OCI-M1 (cell line): ENCODE results near the gene PRM1.

Source experiments
- DNase-seq: peaks from one replicate; lab custom pipeline; 2025; lab: John Stamatoyannopoulos, UW

Gene PRM1, protein sequence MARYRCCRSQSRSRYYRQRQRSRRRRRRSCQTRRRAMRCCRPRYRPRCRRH

DNA sequence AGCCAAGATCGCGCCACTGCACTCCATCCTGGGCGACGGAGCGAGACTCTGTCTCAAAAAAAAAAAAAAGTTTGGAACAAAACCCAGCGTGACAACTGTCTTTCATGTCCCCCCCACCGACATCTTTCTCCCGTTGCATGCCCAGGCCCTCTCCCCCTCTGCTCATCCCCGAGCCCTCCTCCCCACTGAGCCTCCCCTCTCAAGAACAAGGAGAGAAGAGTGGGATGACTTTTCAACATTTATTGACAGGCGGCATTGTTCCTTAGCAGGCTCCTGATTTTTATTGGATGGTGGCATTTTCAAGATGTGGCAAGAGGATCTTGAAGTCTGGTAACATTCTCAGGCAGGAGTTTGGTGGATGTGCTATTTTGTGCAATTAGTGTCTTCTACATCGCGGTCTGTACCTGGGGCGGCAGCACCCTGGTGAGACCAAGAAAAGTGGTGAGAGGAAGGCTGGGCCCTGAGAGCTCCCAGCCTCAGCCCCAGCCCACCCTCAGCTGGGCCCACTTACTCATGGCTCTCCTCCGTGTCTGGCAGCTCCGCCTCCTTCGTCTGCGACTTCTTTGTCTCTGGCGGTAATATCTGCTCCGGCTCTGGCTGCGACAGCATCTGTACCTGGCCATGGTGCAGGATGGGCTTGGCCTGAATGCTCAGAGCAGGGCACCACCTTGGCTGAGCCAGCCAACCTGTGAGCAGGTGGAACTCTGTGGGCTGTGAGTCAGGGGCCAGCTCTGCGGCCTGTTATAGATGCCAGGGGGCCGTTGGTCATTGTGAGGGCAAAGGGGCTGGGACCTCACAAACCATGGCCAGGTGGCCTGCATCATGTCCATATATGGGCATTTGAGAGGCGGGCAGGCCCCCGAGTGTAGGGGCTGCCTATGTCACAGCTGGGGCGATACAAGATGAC lies at the start of gene PRM1:
Gene PRM1, minus strand, starts transcription at position 715 of the 907 bp plus-strand sequence. Its CDS starts 92 bp downstream, at position 623.
- no peak for DNase-seq

DNA sequence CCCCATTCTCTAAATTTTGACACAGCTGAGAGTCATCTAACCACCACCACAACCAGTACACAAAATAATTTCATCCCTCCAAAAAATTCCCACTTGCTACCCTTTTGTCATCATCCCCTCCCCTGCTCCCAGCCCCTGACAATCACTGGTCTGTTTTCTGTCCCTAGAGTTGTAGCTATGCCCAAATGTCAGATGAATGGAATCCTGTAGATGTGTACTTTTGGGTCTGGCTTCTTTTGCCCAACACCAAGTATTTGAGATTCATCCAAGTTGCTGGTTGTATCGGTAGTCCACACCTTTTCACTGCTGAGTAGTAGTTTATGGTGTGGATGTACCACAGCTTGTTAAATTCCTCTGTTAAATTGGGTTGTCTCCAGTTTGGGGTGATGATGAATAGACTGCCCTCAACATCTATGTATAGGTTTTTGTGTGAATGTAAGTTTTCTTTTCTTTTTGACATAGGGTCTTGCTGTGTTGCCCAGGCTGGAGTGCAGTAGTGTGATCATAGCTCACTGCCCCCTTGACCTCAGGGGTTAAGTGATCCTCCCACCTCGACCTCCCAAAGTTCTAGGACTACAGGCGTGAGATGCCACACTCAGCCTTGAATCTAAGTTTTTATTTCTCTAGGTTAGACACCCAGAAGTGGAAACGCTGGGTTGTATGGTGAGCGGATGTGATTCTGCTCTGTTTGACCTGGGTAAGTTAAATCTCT lies 49.6 kb upstream of the PRM1 start:
- no peak for DNase-seq

DNA sequence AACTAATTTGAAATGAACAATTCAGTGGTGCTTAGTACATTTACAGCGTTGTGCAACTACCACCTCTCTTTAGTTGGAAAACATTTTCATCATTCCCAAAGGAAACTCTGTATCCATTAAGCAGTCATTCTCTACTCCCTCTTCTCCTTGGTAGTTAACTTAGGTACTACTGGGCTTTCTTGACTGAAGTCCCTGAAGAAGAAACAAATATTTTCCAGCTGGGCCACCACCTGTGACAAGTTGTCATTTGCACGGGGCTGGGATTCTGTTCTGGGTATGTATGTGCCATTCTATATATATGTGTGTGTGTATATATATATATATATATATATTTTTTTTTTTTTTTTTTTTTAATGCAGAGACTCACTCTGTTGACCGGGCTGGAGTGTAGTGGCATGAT lies 48.8 kb upstream of the PRM1 start:
- no peak for DNase-seq

DNA sequence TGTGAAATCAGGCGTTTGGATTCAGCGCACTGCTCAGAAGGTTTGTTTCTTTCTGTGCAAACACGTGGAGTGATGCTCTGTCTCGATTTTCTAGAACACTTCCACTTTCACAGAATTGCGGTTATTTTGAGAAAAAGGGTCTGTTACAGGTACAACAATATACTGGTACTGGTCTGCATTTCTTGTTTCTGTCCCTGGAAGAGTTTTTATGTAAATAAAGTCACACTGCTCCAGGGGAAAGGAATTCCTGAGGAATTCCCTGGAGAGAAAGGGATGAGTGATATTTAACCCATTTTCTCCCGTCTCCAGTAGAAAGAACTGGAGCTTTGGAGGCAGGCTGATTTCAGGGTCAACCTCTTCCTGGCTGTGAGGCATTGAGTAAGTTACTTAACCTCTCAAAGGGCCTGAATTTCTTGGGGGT lies 48.0 kb upstream of the PRM1 start:
- no peak for DNase-seq

DNA sequence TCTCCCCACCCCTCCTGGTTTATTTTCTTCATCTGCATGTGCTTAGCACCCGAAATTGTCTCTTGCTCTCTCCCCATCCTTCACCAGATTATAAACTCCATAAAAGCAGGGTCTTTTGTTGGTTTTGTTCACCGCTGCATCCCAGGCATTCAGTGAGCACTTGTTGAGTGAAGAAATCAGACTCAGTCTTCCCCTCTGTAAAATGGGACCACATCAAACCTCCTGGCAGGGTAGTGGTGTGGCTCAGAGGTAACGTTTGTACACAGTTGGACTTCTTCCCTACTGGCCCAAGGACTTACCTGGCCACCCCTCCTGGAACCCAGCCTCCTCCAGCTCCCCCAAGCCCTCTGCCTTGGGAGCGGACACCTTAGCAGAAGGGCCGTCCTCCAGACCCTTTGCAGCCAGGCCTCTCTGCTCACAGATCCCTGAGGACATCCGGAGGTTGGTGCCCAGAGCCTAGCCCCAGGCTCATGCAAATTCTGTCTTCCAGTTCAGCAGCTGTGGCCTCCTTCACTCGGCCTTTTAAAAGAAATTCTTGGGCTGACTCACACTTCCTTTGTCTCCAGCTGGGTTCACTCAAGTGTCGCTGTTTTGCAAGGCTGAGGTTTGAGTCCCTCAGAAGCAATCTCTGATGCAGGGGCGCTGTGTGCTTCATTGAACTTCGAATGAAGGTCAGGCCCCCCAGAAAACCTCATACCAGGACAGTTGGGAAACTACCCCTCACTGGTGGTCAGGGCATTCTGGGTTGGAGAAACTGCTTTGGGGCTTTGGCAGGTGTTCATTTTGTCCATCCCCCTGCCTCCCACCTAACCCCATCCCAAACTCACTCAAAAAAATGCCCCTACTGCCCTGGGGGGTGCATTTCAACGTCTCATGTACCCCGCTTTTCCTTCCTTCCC lies 47.3 kb upstream of the PRM1 start:
- DNase-seq, result peak; percentile 22

DNA sequence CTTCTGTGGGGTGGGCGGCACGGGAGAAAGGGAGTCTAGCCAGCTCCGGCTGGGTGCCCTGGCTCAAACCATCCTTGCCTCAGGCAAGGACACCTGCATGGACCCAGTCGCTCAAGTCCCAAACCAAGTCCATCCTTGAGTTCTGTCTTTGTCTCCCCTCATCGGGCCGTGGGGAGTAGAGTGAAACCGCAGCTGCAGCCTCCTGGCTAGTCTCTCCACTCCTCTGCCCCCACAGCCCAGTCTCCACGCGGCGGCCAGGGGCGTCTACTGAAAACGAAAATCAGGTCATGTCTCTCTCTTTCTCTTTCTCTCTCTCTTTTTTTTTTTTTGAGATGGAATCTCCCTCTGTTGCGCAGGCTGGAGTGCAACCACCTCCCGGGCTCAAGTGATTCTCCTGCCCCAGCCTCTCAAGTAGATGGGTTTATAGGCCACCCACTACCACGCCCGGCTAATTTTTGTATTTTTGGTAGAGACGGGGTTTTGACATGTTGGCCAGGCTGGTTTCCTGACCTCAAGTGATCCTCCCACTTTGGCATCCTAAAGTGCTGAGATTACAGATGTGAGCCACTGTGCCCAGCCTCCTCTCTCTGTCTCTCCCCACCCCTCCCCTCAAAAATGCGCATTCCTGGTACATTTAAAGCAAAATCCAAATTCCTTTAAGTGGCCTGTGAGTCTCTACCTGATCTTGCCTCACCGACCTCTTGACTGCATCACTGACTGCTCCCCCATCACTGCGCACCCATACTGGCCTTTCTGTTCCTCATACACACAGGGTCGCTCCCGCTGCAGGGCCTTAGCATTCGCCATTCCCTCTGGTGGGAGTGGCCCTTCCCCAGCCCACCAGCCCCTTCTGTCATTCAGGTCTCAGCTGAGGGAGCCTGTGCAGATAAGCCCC lies 46.4 kb upstream of the PRM1 start:
- no peak for DNase-seq

DNA sequence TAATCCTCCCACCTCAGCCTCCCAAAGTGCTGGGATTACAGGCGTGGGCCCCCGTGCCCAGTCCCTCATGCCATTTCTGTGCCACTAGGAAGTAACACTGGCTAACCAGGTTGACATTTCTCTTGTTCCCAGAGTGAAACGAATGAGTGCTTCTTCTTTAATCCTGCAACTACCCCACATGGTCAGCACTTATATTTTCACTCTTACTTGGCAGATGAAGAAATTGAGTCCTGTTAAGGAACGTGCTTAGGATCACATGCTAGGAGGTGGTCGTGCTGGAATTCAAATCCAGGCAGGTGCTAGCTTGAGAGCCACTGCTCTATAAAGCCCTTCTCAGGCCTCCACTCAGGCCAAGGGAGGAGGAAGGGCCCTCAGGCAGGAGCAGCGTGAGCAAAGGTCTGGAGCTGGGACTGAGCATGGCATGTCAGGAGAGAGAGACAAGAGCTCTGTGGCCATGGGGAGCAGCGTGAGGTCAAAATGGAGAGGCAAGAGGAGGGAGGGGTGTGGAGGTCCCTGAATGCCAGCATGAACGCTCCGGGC lies 45.7 kb upstream of the PRM1 start:
- DNase-seq, result no peak

DNA sequence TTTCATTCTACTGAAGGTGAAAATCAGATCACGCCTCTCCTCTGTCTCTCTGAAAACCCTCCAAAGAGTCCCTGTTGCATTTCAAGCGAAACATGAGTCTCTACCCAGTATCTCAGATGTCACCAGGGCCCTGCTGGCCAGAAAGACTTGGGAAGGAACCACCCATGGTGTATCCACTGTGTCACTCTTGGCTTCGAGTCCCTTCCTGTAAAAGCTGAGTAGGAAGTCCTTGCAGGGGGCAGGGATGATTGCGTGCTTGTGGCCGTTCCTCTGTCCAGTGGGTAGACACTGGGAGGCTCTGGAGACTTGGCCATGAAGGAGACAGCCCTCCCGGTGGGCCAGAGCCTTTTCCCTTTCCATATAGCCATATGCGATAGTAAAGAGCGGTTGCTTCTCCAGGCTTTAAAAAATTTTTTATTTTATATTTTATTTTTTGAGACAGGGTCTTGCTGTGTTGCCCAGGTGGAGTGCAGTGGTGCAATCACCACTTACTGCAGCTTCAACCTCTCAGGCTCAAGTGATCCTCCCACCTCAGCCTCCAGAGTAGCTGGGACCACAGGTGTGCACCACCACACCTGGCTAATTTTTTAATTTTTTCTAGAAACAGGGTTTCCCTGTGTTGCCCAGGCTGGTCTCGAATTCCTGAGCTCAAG lies 45.1 kb upstream of the PRM1 start:
- DNase-seq, result no peak

DNA sequence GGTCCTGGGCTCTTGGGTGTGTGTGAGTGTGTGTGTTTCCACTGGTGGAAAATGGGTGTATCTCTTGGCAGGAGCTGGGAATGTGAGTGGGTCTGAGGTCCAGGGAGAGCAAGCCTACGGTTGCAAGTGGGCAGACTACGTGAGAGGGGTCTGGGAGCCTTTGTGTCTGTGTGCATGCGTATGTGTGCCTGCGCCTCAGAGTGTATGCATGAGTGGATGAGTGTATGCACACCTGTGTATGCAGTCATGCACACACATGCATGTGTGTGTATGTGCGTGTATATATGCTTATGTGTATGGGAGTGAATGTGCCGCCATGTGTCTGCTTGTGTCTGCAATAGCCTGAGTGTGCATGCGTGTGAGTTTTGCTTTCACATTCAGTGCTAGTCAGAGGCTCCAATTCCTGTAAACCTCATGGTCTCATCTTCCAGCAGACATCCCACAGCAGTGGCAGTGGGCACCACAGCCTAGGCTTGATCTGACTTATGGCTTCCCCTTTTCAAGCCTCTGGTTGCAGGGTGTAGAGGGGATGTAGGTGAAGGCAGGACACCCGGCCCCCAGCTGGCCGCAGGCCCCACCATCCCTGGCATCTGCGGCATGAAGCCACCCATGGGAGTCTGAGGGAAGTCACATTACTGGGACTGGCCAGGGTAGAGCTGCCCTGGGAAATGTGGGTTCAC lies 44.4 kb upstream of the PRM1 start:
- peak; percentile 27 for DNase-seq

DNA sequence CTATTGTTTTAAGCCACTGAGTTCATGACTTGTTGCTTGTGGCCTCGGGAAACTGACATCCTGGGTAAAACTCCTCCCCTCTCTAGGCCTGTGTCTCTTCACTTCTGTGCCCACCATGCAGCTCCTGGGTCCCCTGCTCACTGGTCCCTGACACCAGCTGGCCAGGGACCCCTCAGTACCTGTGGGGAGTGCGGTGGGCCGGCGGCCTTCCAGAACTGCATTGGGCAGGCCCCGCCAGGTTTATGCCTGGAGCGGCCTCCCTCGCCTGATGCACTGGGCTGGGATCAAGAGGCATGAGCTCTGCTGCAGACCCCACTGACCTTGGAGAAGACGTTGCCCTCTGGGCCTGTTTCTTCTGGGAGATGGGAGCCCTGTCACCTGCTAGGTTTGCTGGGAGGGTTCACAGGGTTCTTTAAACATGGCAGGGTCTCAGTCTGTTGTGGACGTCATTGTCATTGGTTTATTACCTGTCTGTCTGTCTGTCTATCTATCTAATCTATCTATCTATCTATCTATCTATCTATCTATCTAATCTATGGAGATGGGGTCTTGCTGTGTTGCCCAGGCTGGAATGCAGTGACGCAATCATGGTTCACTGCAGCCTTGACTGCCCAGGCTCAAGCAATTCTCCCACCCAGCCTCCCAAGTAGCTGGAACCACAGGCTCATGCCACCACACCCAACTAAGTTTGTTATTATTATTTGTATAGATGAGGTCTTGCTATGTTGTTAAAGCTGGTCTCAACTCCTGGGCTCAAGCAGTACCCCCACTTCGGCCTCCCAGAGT lies 42.6 kb upstream of the PRM1 start:
- DNase-seq, result no peak

DNA sequence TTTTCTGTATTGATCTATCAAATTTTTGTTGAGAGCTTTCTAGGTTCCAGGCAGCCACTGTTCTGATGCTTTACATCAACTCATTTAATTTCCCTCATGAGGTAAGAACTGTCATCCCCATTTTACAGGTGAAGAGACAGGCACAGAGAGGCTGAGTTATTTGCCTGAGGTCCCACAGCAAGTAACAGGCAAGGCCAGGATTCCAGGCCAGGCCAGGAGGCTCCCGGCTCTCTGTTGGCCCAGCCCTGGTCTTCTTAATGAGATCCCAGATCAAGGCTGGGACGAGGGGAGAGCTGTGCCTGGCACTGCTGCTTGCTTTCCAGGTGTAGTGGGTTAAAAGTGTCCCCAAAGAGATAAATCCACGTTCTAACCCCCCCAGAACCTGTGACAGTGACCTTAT lies 41.7 kb upstream of the PRM1 start:
- DNase-seq, result no peak

DNA sequence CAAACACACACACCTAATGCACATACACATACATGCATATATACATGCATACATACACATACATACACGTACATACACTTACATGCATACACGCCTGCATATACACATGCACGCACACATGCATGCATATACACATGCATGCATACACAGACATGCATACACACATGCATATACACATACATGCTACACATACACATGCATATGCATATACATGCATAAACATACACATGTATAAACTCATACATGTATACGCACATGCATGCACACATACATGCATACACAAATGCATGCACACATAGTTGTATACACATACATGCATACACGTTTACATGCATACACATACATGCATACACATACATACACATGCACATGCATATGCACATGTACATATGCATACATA lies 40.5 kb upstream of the PRM1 start:
- DNase-seq, result no peak

DNA sequence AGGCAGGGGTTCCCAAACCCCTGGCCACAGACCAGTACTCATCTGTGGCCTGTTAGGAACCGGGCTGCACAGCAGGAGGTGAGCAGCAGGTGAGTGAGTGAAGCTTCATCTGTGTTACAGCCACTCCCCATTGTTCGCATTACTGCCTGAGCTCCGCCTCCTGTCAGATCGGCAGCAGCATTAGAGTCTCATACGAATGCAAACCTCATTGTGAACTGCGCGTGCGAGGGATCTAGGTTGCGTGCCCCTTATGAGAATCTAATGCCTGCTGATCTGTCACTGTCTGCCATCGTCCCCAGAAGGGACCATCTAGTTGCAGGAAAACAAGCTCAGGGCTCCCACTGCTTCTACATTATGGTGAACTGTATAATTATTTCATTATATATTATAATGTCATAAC lies 39.0 kb upstream of the PRM1 start:
- no peak for DNase-seq

DNA sequence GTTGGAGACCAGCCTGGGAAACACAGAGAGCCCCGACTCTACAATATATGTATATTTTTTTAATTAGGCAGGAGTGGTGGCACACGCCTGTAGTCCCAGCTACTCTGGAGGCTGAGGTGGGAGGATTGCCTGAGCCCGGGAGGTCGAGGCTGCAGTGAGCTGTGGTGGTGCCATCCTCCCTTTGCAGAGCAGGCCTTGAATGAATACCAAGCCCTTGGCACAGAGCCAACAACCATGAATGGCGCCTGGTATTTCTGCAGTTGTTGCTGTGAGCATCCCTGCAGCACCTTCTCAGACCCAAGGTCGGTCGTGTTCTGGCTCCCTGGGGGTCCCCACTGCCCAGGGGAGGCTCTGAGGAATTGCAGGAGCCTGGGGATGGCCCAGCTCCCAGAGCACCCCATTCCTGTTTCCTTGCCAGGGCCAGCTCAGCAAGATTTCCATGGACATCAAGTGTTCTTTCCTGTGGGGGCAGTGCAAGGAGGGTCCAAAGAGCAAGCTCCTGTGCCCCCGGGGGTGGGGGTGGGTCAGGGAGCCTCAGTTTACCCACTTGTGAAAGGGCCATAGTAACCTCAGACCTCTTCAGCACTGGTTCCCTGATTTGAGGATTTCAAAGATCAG lies 38.5 kb upstream of the PRM1 start:
- no peak for DNase-seq

DNA sequence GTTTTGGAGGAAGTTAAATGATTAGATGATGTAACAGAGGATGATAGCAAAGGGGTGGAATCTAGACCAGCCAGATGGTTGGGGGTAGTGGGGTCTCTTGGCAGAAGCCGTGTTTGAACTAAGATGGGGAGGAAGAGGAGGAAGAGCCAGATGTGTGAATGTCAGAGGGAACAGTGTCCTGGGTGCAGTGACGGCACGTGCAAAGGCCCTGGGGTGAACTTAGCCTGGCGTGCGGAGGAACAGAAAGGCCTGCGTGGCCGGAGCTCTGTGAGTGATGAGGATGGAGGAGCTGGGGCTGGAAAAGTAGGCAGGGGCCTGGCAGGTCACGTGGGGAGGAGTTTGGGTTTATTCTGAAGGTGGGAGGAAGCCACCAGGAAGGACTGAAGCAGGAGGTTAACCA lies 37.7 kb upstream of the PRM1 start:
- DNase-seq, result no peak

DNA sequence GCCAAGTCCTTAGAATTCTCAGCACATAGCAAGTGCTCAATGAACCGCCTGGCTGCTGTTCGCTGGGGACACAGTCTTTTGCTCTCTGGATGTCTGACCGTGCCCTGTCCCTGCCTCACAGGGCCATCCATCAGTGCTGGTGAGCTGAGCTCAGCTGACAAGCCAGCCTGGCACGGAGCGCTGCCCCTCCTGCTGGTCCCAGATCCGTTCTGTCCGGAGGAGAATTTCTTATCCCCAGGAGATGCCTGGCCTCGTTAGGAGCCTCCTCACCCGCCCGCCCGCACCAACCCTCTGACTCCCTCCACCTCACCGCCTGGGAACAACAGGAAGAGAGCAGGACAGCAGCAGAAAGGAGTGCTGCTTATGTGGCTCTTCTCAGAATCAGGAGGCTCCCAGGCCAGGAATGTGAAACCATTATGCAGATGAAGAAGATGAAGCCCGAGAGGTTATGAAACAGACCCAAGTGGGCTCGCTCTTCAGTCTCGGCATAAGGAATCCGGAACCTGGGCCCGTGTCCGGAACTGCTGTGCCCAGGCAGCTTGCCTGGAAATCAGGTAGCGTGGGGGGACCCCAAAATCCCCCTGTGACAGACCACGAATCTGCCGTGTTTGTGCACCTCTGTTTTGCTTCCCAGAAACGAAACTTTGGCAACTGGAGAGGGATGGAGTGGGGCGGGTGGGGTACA lies 35.3 kb upstream of the PRM1 start:
- DNase-seq, result no peak

DNA sequence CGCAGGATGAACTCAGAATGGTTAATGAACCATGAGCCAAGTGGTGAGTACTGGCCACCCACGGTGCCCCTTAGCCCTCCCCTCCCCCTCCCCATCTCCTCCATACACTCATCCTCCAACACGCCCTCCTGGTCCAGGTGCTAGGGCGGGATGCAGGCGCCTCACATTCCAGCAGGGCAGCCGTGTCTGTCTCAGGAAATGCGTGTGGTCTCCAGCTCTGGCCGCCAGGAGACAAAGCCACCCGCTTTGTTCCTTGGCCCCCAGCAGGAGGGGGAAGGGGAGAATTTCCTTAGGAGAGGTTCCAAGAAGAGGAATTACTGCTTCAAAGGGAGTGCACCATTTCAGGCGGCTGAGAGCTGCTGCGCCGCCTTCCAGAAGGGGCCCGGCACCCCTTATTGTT lies 34.4 kb upstream of the PRM1 start:
- DNase-seq, result no peak
